Ishikawa (cell line): ENCODE measurements around the gene MC2R.

Experiments
- CEBPB ChIP-seq: IDR thresholded peaks from 2 replicates; pipeline ENCODE4 v1.6.1; 2012
- CREB1 ChIP-seq: IDR thresholded peaks from 2 replicates; pipeline ENCODE4 v1.6.1; 2012; ENCODE audit warnings: low read depth
- EGR1 ChIP-seq: IDR thresholded peaks from 2 replicates; pipeline ENCODE4 v1.6.1; 2012
- EP300 ChIP-seq: IDR thresholded peaks from 2 replicates; pipeline ENCODE4 v1.6.1; 2012; ENCODE audit warnings: borderline replicate concordance
- FOXM1 ChIP-seq: IDR thresholded peaks from 2 replicates; pipeline ENCODE4 v1.6.1; 2012; ENCODE audit warnings: low read depth, borderline replicate concordance
- MAX ChIP-seq: IDR thresholded peaks from 2 replicates; pipeline ENCODE4 v1.6.1; 2012
- NFIC ChIP-seq: IDR thresholded peaks from 2 replicates; pipeline ENCODE4 v1.6.1; 2012
- RAD21 ChIP-seq: IDR thresholded peaks from 2 replicates; pipeline ENCODE4 v1.6.1; 2012; ENCODE audit warnings: low read depth
- REST ChIP-seq: IDR thresholded peaks from 2 replicates; pipeline ENCODE4 v1.6.1; 2012; ENCODE audit warnings: low read depth, mild to moderate bottlenecking
- TAF1 ChIP-seq: IDR thresholded peaks from 2 replicates; pipeline ENCODE4 v1.6.1; 2012; ENCODE audit warnings: low read depth, mild to moderate bottlenecking
- TCF12 ChIP-seq: IDR thresholded peaks from 2 replicates; pipeline ENCODE4 v1.6.1; 2012; ENCODE audit warnings: low read depth
- TEAD4 ChIP-seq: IDR thresholded peaks from 2 replicates; pipeline ENCODE4 v1.6.1; 2012
- USF1 ChIP-seq: IDR thresholded peaks from 2 replicates; pipeline ENCODE4 v1.6.1; 2012
- YY1 ChIP-seq: IDR thresholded peaks from 2 replicates; pipeline ENCODE4 v1.6.1; 2012; ENCODE audit warnings: low read depth
- ZBTB7A ChIP-seq: IDR thresholded peaks from 2 replicates; pipeline ENCODE4 v1.6.1; 2012; ENCODE audit warnings: low read depth

Gene MC2R

GRCh38 chr18:13894531-13894930 lies 20.8 kb downstream of the MC2R start:
- TF ChIP-seq EGR1 = no peak

- TF ChIP-seq MAX (no peak), TAF1 (no peak)
Measured at GRCh38 chr18:13893418-13893760, 21.9 kb downstream of the MC2R start.

GRCh38 chr18:13892098-13892497 lies 23.2 kb downstream of the MC2R start:
- TF ChIP-seq TAF1 (no peak), RAD21 (no peak), TEAD4 (no peak), FOXM1 (no peak), YY1 (no peak)

GRCh38 chr18:13890761-13891361 lies 24.5 kb downstream of the MC2R start:
- TF ChIP-seq CREB1 (no peak), FOXM1 (no peak), TAF1 (no peak), YY1 (no peak), REST (no peak)

GRCh38 chr18:13889671-13890070 lies 25.7 kb downstream of the MC2R start:
- TF ChIP-seq MAX = no peak
- no peak for TF ChIP-seq TEAD4
- no peak for TF ChIP-seq USF1
- no peak for TF ChIP-seq ZBTB7A
- TF ChIP-seq RAD21 = no peak
- no peak for TF ChIP-seq REST
- no peak for TF ChIP-seq EGR1
- no peak for TF ChIP-seq NFIC
- no peak for TF ChIP-seq TCF12
- TF ChIP-seq YY1 = no peak
- TF ChIP-seq CREB1 = no peak
- no peak for TF ChIP-seq TAF1
- no peak for TF ChIP-seq CEBPB
- no peak for TF ChIP-seq FOXM1

- TF ChIP-seq YY1 = no peak
- TF ChIP-seq TEAD4 = no peak
- TF ChIP-seq FOXM1 = no peak
- no peak for TF ChIP-seq TCF12
- no peak for TF ChIP-seq MAX
- TF ChIP-seq NFIC = no peak
Measured at GRCh38 chr18:13888191-13888716, 27.1 kb downstream of the MC2R start.

GRCh38 chr18:13885009-13885408 lies 30.3 kb downstream of the MC2R start:
- TF ChIP-seq REST (no peak), TCF12 (no peak), TEAD4 (no peak), ZBTB7A (no peak), TAF1 (no peak), EGR1 (no peak), CEBPB (no peak), MAX (no peak), CREB1 (no peak), RAD21 (no peak), YY1 (no peak), FOXM1 (no peak), EP300 (no peak), USF1 (no peak), NFIC (no peak)
